Fibroblast of mammary gland (primary cell): ENCODE results near the gene MIS12.

Source experiments
- DNase-seq: peaks from one replicate; pipeline ENCODE4 v3.0.0-alpha.2; 2010; ENCODE audit warnings: low read depth
- H3K4me3 ChIP-seq: 2 replicates; pipeline ENCODE4 v1.5.1; 2011; ENCODE audit warnings: low read depth, mild to moderate bottlenecking, low read length, moderate library complexity; ENCODE audit not compliant: control insufficient read depth
- CTCF ChIP-seq: conservative IDR thresholded peaks from 2 replicates; pipeline ENCODE4 v1.5.1; 2011; ENCODE audit warnings: low read depth, low read length, inconsistent platforms; ENCODE audit not compliant: control insufficient read depth, insufficient read depth

The MIS12 gene

GRCh38 chr17:5473906-5474305, 12.5 kb upstream of the MIS12 start:
- no peak for TF ChIP-seq CTCF
- no peak overlapping the region for H3K4me3 ChIP-seq
- DNase-seq, result no peak

DNA sequence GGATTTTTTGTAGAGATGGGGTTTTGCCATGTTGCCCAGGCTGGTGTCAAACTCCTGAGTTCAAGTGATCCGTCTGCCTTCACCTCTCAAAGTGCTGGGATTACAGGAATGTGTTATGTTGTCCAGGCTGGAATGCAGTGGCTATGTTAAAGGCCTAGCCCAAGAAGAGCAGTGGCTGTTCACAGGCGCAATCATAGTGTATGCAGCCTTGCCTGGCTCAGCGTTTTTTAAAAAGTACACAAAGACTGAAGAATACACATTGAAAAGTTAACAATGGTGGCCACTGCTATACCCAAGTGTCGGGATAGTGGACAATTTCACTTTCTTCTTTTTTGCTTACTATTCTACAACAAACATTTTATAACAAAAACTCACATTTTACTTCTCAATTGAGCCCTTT, 7.4 kb upstream of the MIS12 start:
- no peak overlapping the region for H3K4me3 ChIP-seq
- TF ChIP-seq CTCF, result no peak
- no peak for DNase-seq

- no peak for DNase-seq
- no peak for TF ChIP-seq CTCF
- H3K4me3 ChIP-seq, result no peak overlapping the region
Observed at GRCh38 chr17:5480962-5481361, 5.4 kb upstream of the MIS12 start.

- no peak for DNase-seq
- no peak overlapping the region for H3K4me3 ChIP-seq
- no peak for TF ChIP-seq CTCF
Observed at GRCh38 chr17:5481451-5481850, 4.9 kb upstream of the MIS12 start.

- peak; percentile 43 for DNase-seq
- H3K4me3 ChIP-seq, result peak within 1 kb of the TSS; percentile 87
- TF ChIP-seq CTCF, result no peak
Observed at GRCh38 chr17:5485270-5486205, 828 bp upstream of the MIS12 start, which contains the start of gene DERL2. Gene DERL2, minus strand, starts transcription at chr17:5486178. Its CDS starts 17 bp downstream, at chr17:5486161.

DNA sequence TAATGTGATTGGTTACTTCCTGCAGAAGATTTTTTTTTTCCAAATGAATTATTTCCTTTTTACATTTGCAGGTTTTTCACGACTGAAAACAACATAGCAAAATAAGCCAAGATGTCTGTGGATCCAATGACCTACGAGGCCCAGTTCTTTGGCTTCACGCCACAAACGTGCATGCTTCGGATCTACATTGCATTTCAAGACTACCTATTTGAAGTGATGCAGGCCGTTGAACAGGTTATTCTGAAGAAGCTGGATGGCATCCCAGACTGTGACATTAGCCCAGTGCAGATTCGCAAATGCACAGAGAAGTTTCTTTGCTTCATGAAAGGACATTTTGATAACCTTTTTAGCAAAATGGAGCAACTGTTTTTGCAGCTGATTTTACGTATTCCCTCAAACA, 2.4 kb downstream of the MIS12 start:
- no peak for TF ChIP-seq CTCF
- H3K4me3 ChIP-seq, result no peak overlapping the region
- no peak for DNase-seq

DNA sequence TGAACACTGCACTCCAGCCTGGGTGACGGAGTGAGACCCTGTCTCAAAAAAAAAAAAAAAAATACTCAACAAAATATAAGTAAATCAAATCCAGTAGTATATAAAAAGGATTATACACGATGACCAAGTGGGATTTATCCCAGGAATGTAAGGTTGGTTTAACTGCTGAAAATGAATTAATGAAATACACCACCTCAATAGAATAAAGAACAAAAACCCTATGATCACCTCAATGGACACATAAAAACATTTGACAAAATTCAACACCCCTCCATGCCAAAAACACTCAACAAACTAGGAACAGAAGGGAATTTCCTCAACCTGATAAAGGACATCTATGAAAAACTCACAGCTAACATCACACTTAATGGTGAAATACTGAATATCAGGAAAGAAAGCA, 6.6 kb downstream of the MIS12 start:
- TF ChIP-seq CTCF, result no peak
- DNase-seq, result no peak
- H3K4me3 ChIP-seq, result no peak overlapping the region
